PFSK-1 (cell line): ENCODE measurements around the gene ACADSB.

ENCODE experiments used
- FOXP2 ChIP-seq: optimal IDR thresholded peaks from 2 replicates; pipeline ENCODE3; 2011; ENCODE audit warnings: borderline replicate concordance, control low read depth, inconsistent platforms; ENCODE audit not compliant: insufficient read depth; ENCODE audit errors: extremely low read length, extremely low read depth
- POLR2AphosphoS5 ChIP-seq: IDR thresholded peaks from 2 replicates; pipeline ENCODE4 v1.6.1; 2012; ENCODE audit warnings: low read depth, mild to moderate bottlenecking, control low read depth, low read length, moderate library complexity
- SIN3A ChIP-seq: IDR thresholded peaks from 2 replicates; pipeline ENCODE4 v1.6.1; 2012; ENCODE audit warnings: mild to moderate bottlenecking, low read length, moderate library complexity, borderline replicate concordance; ENCODE audit not compliant: insufficient read depth
- TAF1 ChIP-seq: IDR thresholded peaks from 2 replicates; pipeline ENCODE4 v1.6.1; 2012; ENCODE audit warnings: low read length, control low read depth, borderline replicate concordance; ENCODE audit not compliant: insufficient read depth
- TF ChIP-seq, protein P1 (sequence below), 2 experiments: IDR thresholded peaks; 2 replicates each; pipeline versions ENCODE4 v1.6.1 to v1.8.0; 2011 to 2012; ENCODE audit warnings: low read depth in 2 of 2, low read length in 2 of 2, control low read depth in 1 of 2, inconsistent platforms in 1 of 2, mild to moderate bottlenecking in 1 of 2, moderate library complexity in 1 of 2; ENCODE audit not compliant: insufficient read depth in 1 of 2

ACADSB gene

DNA sequence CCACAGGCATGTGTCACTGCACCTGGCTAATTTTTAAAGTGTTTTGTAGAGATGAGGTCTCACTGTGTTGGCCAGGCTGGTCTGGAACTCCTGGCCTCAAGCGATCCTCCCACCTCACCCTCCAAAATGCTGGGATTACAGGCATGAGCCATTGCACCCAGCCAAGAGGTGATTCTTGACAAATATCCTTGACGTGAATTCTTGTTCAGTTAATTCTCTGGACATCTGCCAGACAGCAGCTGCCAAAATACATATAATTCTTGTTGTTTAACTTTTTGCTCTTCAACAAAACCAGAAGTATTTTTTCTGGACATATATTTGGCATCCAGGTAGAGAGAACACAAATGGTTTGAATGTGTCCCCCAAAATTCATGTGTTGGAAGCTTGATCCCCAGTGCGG, 3.2 kb downstream of the ACADSB start:
- TF ChIP-seq SIN3A (no peak), FOXP2 (no peak), TAF1 (no peak), POLR2AphosphoS5 (no peak)
- TF ChIP-seq, protein P1, sequence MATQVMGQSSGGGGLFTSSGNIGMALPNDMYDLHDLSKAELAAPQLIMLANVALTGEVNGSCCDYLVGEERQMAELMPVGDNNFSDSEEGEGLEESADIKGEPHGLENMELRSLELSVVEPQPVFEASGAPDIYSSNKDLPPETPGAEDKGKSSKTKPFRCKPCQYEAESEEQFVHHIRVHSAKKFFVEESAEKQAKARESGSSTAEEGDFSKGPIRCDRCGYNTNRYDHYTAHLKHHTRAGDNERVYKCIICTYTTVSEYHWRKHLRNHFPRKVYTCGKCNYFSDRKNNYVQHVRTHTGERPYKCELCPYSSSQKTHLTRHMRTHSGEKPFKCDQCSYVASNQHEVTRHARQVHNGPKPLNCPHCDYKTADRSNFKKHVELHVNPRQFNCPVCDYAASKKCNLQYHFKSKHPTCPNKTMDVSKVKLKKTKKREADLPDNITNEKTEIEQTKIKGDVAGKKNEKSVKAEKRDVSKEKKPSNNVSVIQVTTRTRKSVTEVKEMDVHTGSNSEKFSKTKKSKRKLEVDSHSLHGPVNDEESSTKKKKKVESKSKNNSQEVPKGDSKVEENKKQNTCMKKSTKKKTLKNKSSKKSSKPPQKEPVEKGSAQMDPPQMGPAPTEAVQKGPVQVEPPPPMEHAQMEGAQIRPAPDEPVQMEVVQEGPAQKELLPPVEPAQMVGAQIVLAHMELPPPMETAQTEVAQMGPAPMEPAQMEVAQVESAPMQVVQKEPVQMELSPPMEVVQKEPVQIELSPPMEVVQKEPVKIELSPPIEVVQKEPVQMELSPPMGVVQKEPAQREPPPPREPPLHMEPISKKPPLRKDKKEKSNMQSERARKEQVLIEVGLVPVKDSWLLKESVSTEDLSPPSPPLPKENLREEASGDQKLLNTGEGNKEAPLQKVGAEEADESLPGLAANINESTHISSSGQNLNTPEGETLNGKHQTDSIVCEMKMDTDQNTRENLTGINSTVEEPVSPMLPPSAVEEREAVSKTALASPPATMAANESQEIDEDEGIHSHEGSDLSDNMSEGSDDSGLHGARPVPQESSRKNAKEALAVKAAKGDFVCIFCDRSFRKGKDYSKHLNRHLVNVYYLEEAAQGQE (IDR thresholded peaks at IDR 0.05; ENCODE audit: insufficient read depth in 1 of 2, low read depth in 2 of 2, low read length in 2 of 2), result no peak

DNA sequence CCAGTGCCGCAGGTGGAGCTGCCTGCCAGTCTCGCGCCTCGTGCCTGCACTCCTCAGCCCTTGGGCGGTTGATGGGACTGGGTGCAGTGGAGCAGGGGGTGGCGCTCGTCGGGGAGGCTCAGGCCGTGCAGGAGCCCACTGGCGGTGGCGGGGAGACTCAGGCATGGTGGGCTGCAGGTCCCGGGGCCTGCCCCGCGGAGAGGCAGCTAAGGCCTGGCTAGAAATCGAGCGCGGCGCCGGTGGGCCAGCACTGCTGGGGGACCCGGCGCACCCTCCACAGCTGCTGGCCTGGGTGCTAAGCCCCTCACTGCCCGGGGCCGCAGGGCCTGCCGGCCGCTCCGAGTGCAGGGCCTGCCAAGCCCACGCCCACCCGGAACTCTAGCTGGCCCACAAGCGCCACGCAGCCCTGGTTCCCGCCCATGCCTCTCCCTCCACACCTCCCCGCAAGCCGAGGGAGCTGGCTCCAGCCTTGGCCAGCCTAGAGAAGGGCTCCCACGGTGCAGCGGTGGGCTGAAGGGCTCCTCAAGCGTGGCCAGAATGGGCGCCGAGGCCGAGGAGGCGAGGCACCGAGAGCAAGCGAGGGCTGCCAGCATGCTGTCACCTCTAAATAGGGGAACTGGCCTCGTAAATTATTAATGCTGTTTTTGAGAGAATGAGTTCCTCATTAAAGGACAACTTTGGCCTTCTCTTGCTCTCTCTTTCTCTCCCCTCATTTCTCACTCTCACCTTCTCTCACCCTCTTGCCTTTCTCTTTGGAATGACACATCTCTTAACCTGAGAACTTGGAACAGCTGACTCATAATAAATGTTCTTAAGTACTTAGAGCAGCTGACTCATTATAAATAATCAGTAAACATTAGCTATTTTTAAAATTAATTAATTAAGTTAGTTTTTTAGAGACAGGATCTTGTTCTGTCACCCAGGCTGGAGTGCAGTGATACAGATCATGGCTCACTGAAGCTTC, 4.9 kb downstream of the ACADSB start:
- TF ChIP-seq TAF1 (no peak), FOXP2 (no peak), POLR2AphosphoS5 (no peak)
- TF ChIP-seq, protein P1 (IDR thresholded peaks at IDR 0.05; ENCODE audit: insufficient read depth in 1 of 2, low read depth in 2 of 2, low read length in 2 of 2), result no peak

DNA sequence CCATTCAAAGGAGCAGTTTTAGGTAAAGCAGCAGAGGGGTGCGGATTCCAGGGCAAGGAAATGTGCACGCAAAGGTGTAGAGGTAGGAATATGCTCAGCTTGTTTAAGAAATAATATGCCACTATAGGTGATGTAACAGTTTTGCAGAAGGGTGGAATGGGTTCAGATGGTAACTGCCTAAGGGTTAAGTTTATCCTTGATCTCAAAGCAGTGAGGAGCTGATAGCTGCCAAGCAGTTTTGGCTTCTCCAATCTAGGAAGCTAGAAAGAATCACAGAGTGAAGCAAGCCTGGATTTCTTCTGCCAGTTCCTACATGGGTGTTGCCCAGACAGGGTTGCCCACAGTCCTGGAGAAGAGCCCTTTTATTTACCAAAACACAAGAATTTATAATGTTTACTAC, 6.0 kb downstream of the ACADSB start:
- no peak for TF ChIP-seq SIN3A
- TF ChIP-seq FOXP2, result no peak
- TF ChIP-seq POLR2AphosphoS5, result no peak
- TF ChIP-seq TAF1, result no peak
- TF ChIP-seq, protein P1 (IDR thresholded peaks at IDR 0.05; ENCODE audit: insufficient read depth in 1 of 2, low read depth in 2 of 2, low read length in 2 of 2), result no peak

DNA sequence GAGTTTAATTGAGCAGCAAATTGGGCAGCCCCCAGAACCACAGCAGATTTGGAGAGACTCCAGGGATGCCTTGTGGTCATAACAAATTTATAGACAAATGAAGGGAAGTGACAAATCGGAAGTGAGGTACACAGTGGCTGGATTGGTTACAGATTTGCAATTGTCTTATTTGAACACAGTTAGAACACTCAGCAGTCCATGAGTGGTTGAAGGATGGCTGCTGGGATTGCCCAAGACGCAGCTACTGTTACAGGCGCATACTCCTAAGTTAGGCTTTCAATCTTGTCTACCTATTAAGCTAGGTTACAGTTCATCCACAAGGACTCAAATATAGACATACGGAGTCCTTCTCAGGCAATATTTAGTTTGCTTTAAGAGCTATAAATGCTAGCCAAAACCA, 7.4 kb downstream of the ACADSB start:
- TF ChIP-seq TAF1 (no peak), POLR2AphosphoS5 (no peak), SIN3A (no peak), FOXP2 (no peak)
- TF ChIP-seq, protein P1 (IDR thresholded peaks at IDR 0.05; ENCODE audit: insufficient read depth in 1 of 2, low read depth in 2 of 2, low read length in 2 of 2), result no peak
